K562 (cell line): ENCODE data around the gene NTRK1. TPM values are rescaled to one million over a fixed set of nuclear protein-coding genes. Genes with fewer than 3 reads are reported as not detected.

ENCODE experiments used
- EGR1 ChIP-seq: fragments of 450-650 bp; conservative IDR thresholded peaks from 2 replicates; pipeline ENCODE4 v1.6.1; 2017; ENCODE audit warnings: mild to moderate bottlenecking
- L3MBTL2 ChIP-seq: fragments of 450-650 bp; IDR thresholded peaks from 2 replicates; pipeline ENCODE4 v1.6.1; 2016; ENCODE audit warnings: mild to moderate bottlenecking, moderate library complexity
- PKNOX1 ChIP-seq: fragments of 450-650 bp; IDR thresholded peaks from 2 replicates; pipeline ENCODE4 v1.6.1; 2016
- POLR2G ChIP-seq: fragments of 200-400 bp; formaldehyde crosslinking; IDR thresholded peaks from 2 replicates; pipeline ENCODE4 v1.6.1; 2017; ENCODE audit warnings: low read depth, mild to moderate bottlenecking, antibody characterized with exemption, low read length, moderate library complexity
- RBFOX2 ChIP-seq: fragments of 200-400 bp; formaldehyde crosslinking; IDR thresholded peaks from 2 replicates; pipeline ENCODE4 v1.6.1; 2017; ENCODE audit warnings: low read depth, mild to moderate bottlenecking, low read length, moderate library complexity
- ZBTB7A ChIP-seq: IDR thresholded peaks from 2 replicates; pipeline ENCODE4 v1.6.1; 2011; ENCODE audit warnings: low read depth, mild to moderate bottlenecking, low read length, moderate library complexity, borderline replicate concordance; ENCODE audit not compliant: control insufficient read depth
- polyA plus RNA-seq, 8 experiments: library from polyadenylated mRNA; depleted of rRNA in 4 of 8; stranded (reverse) in 5 of 8; unstranded in 3 of 8; fragments of >200 nt; fragmentation: Nextera tagmentation in 2 of 8; fragmentation: Illumina TruSeq in 1 of 8; extraction: Ambion mirVana in 2 of 8; extraction: Trizol in 1 of 8; gene quantifications; 2 replicates each; pipeline versions ENCODE4 v1.2.1 to v1.2.3, GENCODE V29; 2011 to 2014; ENCODE audit warnings: inconsistent platforms in 1 of 8, missing spikeins in 1 of 8
- total RNA-seq, 7 experiments: library from RNA; depleted of rRNA in 6 of 7; stranded (reverse); fragments of >200 nt in 6 of 7; fragmentation: Illumina TruSeq in 2 of 7; extraction: Trizol in 2 of 7; gene quantifications; 2 replicates each; pipeline versions ENCODE4 v1.2.1 to v1.2.3, GENCODE V29; 2011 to 2021; ENCODE audit warnings: low replicate concordance in 1 of 7
- TF ChIP-seq, protein P1 (sequence below): fragments of 450-650 bp; IDR thresholded peaks from 2 replicates; pipeline ENCODE4 v1.6.1; 2016; ENCODE audit warnings: mild to moderate bottlenecking, moderate library complexity
- TF ChIP-seq, protein P2 (sequence below), 2 experiments: IDR thresholded peaks; 2 replicates each; pipeline ENCODE4 v1.6.1; 2011; ENCODE audit warnings: borderline replicate concordance in 1 of 2, control low read depth in 1 of 2, low read depth in 1 of 2, low read length in 1 of 2, mild to moderate bottlenecking in 1 of 2, mixed read lengths in 1 of 2, moderate library complexity in 1 of 2; ENCODE audit not compliant: insufficient read depth in 1 of 2, insufficient read length in 1 of 2, poor library complexity in 1 of 2, severe bottlenecking in 1 of 2; ENCODE audit errors: extremely low read depth in 1 of 2

Gene NTRK1
- total and polyA plus RNA-seq, 9 of the 15 experiments (the other 6 are each of a cell fraction or from before 2014, with no cell fraction given): 0.46 to 30.0 (median 7.9) TPM

DNA sequence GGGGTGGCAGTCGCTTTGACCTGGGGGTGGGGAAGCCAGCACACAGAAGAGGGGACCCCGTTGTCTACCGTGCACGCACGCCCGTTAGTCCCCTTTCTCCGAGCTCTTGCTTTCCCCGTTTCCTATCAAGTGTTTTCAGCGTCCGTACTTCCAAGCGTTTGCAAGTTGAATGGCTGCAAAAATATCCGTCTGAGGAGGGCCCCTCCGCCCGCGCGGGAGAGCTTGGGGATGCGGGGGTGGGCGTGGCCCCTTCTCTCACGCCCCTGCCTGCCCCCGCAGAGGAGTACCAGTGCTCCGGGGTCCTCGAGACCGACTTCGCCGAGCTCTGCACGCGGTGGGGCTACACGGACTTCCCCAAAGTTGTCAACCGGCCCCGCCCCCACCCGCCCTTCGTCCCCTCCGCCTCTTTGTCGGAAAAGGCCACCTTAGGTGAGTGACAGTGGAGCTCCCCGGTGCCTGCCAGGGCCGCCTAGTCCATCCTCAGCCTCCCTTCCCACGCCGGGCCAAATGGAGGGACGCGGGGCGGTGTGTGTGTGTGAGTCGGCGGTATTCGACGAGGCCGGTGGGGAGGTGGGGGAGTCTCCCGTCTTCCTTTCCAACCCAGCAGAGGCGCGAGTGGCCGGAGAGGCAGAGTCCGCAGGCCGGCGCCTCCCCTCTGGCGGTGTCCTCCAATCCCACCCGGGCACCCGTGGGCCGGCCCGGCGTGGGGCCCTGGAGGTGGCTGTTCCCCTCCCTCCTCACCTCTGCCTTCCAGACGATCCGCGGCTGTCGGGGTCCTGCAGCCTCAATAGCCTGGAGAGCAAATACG is 63.2 kb downstream of the NTRK1 start (continued):
- TF ChIP-seq, protein P1, sequence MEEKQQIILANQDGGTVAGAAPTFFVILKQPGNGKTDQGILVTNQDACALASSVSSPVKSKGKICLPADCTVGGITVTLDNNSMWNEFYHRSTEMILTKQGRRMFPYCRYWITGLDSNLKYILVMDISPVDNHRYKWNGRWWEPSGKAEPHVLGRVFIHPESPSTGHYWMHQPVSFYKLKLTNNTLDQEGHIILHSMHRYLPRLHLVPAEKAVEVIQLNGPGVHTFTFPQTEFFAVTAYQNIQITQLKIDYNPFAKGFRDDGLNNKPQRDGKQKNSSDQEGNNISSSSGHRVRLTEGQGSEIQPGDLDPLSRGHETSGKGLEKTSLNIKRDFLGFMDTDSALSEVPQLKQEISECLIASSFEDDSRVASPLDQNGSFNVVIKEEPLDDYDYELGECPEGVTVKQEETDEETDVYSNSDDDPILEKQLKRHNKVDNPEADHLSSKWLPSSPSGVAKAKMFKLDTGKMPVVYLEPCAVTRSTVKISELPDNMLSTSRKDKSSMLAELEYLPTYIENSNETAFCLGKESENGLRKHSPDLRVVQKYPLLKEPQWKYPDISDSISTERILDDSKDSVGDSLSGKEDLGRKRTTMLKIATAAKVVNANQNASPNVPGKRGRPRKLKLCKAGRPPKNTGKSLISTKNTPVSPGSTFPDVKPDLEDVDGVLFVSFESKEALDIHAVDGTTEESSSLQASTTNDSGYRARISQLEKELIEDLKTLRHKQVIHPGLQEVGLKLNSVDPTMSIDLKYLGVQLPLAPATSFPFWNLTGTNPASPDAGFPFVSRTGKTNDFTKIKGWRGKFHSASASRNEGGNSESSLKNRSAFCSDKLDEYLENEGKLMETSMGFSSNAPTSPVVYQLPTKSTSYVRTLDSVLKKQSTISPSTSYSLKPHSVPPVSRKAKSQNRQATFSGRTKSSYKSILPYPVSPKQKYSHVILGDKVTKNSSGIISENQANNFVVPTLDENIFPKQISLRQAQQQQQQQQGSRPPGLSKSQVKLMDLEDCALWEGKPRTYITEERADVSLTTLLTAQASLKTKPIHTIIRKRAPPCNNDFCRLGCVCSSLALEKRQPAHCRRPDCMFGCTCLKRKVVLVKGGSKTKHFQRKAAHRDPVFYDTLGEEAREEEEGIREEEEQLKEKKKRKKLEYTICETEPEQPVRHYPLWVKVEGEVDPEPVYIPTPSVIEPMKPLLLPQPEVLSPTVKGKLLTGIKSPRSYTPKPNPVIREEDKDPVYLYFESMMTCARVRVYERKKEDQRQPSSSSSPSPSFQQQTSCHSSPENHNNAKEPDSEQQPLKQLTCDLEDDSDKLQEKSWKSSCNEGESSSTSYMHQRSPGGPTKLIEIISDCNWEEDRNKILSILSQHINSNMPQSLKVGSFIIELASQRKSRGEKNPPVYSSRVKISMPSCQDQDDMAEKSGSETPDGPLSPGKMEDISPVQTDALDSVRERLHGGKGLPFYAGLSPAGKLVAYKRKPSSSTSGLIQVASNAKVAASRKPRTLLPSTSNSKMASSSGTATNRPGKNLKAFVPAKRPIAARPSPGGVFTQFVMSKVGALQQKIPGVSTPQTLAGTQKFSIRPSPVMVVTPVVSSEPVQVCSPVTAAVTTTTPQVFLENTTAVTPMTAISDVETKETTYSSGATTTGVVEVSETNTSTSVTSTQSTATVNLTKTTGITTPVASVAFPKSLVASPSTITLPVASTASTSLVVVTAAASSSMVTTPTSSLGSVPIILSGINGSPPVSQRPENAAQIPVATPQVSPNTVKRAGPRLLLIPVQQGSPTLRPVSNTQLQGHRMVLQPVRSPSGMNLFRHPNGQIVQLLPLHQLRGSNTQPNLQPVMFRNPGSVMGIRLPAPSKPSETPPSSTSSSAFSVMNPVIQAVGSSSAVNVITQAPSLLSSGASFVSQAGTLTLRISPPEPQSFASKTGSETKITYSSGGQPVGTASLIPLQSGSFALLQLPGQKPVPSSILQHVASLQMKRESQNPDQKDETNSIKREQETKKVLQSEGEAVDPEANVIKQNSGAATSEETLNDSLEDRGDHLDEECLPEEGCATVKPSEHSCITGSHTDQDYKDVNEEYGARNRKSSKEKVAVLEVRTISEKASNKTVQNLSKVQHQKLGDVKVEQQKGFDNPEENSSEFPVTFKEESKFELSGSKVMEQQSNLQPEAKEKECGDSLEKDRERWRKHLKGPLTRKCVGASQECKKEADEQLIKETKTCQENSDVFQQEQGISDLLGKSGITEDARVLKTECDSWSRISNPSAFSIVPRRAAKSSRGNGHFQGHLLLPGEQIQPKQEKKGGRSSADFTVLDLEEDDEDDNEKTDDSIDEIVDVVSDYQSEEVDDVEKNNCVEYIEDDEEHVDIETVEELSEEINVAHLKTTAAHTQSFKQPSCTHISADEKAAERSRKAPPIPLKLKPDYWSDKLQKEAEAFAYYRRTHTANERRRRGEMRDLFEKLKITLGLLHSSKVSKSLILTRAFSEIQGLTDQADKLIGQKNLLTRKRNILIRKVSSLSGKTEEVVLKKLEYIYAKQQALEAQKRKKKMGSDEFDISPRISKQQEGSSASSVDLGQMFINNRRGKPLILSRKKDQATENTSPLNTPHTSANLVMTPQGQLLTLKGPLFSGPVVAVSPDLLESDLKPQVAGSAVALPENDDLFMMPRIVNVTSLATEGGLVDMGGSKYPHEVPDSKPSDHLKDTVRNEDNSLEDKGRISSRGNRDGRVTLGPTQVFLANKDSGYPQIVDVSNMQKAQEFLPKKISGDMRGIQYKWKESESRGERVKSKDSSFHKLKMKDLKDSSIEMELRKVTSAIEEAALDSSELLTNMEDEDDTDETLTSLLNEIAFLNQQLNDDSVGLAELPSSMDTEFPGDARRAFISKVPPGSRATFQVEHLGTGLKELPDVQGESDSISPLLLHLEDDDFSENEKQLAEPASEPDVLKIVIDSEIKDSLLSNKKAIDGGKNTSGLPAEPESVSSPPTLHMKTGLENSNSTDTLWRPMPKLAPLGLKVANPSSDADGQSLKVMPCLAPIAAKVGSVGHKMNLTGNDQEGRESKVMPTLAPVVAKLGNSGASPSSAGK: peak; percentile 58
- TF ChIP-seq ZBTB7A (peak; percentile 25; the same call in 1 of the 2 replicates), RBFOX2 (peak; percentile 44; the same call in 1 of the 2 replicates), PKNOX1 (peak; percentile 60), EGR1 (peak; percentile 55), L3MBTL2 (peak; percentile 80), POLR2G (0 out of 2 replicates have a peak, but pooled peaks have one; percentile 20)
- TF ChIP-seq, protein P2, sequence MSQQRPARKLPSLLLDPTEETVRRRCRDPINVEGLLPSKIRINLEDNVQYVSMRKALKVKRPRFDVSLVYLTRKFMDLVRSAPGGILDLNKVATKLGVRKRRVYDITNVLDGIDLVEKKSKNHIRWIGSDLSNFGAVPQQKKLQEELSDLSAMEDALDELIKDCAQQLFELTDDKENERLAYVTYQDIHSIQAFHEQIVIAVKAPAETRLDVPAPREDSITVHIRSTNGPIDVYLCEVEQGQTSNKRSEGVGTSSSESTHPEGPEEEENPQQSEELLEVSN (IDR thresholded peaks at IDR 0.05; ENCODE audit: borderline replicate concordance in 1 of 2, extremely low read depth in 1 of 2, insufficient read depth in 1 of 2, insufficient read length in 1 of 2, low read depth in 1 of 2, low read length in 1 of 2, poor library complexity in 1 of 2, severe bottlenecking in 1 of 2): peak; percentile 55 to 60
